GM12873 (cell line): ENCODE data around the gene AMBRA1.

ENCODE experiments used
- TF ChIP-seq, protein P1 (sequence below): IDR thresholded peaks from 2 replicates; pipeline ENCODE4 v1.5.1; 2012; ENCODE audit warnings: low read depth, mild to moderate bottlenecking, moderate library complexity, low read length, control low read depth; ENCODE audit not compliant: insufficient read depth; ENCODE audit errors: missing control alignments

Gene AMBRA1

DNA sequence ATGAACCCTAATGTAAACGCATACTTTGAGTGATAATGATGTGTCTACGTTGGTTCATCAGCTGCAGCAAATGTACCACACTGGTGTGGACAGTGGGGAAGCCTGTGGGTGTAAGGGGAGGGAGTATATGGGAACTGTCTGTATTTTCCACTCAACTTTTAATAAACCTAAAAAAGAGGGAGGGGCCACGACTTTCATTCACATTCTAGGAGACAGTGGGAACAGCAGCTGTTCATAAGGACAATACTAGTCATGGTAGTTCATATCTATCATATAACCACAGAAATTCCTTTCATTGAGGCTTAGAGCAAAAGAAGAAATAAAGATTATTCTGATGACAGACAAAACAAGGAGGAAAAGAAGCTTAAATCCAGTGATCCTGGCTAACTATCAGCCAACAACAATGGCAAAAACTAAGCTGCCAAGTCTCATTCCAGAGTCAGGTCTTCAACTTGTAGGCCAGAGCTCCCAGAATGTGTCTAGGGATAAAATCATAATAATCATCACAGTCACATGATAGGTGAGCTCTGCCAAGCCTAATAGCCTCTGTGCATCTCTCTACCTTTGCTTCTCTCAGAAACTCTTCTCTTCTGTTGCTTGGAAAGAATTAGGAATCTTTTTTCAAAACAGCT lies 142.9 kb downstream of the AMBRA1 start:
- TF ChIP-seq, protein P1, sequence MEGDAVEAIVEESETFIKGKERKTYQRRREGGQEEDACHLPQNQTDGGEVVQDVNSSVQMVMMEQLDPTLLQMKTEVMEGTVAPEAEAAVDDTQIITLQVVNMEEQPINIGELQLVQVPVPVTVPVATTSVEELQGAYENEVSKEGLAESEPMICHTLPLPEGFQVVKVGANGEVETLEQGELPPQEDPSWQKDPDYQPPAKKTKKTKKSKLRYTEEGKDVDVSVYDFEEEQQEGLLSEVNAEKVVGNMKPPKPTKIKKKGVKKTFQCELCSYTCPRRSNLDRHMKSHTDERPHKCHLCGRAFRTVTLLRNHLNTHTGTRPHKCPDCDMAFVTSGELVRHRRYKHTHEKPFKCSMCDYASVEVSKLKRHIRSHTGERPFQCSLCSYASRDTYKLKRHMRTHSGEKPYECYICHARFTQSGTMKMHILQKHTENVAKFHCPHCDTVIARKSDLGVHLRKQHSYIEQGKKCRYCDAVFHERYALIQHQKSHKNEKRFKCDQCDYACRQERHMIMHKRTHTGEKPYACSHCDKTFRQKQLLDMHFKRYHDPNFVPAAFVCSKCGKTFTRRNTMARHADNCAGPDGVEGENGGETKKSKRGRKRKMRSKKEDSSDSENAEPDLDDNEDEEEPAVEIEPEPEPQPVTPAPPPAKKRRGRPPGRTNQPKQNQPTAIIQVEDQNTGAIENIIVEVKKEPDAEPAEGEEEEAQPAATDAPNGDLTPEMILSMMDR = no peak

DNA sequence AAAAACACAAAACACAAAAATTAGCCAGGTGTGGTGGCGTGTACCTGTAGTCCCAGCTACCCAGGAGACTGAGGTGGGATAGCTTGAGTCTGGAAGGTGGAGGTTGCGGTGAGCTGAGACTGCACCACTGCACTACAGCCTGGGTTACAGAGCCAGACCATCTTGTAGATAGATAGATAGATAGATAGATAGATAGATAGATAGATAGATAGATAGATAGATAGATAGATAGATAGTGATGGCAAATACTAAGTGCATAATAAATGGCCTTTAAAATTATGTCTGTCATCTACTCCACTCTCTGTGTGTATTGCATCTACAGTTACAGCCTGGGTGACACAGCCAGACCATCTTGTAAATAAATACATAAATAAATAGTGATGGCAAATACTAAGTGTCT lies 146.3 kb downstream of the AMBRA1 start:
- TF ChIP-seq, protein P1 = no peak

DNA sequence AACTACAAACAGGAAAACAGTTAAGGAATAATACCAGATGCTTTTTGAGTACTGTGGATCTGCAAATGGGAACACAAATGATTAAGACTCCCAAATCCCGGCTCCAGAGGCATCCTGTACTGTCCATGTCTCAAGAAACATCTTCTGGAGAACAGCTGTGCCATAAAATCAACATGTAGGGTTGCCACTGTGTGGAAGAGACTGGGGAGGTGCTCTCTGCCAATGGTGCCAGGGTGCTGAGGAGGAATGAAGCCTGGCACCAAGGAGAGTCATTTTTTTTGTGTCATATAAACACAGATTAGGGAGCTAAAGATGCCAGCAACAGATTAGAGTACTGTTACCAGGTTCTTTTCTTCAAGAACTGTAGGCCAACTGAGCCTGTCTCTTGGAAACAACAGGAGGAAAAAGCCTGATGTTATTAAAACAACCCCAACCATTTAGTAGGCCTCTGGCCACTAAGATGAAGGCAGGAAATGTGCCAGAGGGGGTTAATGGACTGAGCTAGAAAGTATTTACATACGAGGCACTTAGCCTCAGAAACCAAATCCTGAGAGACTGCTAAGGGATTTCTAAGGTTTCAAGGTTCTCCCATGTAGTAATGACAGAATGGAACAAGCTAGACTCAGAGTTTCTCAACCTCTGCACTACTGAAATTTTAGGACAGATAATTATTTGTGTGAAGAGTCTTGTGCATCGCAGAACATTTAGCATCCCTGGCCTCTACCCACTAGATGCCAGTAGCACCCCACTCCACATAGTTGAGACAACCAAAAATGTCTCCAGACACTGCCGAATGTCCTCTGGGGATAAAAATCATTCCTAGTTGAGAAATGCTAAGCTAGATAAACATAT lies 147.7 kb downstream of the AMBRA1 start:
- TF ChIP-seq, protein P1 = peak; percentile 10

DNA sequence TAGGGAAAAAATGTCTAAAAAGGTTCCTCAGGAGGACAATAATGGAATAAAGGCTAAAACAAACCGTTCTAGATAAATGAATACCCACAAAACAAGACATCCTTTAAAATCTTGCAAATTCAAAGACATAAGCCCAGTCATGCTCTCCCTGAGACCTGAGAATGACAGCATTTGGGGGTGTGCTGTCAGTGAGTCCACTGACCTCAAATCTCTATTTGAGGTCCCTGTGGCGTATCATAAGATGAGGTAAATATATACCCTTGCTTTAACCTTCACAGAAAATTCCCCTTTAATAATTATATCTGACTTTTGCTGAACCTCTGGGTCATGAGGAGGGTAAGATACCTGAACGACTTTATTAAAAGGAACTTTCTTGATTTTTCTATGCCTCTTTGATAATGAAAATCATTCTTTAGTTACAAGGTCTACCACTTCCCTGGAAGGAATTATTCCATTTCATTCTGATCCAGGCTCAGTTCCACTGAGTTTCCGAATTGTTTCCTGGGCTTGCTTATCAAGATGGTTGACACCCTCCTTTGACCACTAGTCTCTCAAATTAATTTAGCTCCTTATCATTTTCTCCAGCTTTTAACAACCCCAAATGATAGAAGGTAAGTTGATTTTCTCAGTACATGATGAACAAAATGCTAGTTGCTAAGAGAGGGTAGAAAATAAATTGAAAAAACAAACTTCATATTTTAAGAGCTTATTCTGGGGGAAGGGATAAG lies 148.5 kb downstream of the AMBRA1 start:
- TF ChIP-seq, protein P1 = no peak

DNA sequence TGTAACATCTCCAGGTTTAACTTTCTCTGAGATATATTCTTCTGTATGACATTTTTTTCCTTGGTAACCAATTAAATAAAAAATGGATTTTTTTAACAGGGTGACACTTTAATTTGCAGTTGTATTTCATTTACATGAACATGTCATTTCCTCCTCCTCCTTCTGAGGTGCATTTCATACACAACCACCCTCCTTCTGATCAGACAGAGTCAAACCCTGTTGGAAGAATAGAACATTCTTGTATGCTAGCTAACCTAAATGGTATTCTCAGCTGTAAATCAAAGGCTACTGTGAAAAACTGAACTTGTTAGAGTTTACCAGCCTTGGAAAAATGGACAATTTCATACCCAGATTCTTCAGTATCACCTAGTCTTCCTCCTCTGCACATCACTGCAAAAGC lies 149.5 kb downstream of the AMBRA1 start:
- TF ChIP-seq, protein P1 = no peak

DNA sequence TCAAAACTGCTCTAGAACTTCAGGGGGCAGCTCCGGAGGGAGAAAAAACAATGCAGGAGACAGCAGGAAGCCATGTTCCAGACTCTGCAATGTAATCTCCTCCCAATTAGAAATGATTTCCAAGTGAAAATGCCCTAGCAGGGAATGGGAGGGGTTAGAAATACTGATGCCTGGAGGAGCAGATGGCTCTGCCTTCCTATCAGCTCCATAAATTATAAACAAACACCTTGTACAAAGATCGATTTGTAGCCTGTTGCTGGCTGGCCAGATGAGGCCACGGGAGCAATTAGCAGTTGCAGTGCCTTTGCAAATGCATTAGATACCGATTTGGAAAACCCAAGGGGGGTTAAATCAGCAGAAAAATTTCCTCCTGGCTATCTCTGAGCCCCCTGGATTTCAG lies 155.6 kb downstream of the AMBRA1 start:
- TF ChIP-seq, protein P1 = no peak

DNA sequence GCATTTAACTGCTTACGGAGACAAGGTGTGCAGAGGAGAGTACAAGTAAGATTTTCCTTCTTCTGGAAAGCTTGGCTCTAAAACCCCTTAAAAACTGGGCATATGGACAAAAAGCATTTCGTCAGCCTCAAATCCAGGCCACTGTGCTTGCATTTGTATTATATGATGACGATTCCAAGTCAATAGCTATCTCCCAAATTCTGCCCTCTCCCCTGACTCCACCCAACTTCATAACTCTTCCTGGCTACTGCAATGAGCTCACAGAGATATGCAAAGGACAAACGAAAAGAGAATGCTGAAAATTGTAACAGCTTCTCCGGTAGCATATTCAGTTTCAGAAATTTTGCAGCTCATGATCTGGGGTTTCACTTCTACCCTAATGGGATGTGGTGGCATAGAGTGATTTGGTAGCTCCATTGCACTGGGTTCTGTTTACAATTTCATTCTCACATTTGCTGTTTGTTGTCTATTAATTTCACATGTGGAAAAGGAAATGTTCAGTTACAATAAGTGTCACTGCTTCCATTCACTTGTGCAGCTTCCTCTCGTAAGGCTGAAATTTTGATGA lies 156.6 kb downstream of the AMBRA1 start:
- TF ChIP-seq, protein P1 = no peak
